ENCODE measurements around the gene TXNL1. TPM values are rescaled to one million over a fixed set of nuclear protein-coding genes. Genes with fewer than 3 reads are reported as not detected.

Gene TXNL1
- total and polyA plus RNA-seq, 2 of the 8 experiments (the other 6 are each of a cell fraction or from before 2014, with no cell fraction given): 35.1 to 85.8 TPM

- Histone ChIP-seq H4K20me1 (replicated peaks in 1 of 2; ENCODE audit: control insufficient read depth in 1 of 2, insufficient read depth in 2 of 2, low read length in 2 of 2) (peaks cover 0 to 2% of the 10 kb centered on the region in 2 experiments), H2BK120ac (replicated peaks; ENCODE audit: low read depth, low read length) (no peak overlapping the region), H4K8ac (ENCODE audit: extremely low read depth, insufficient read depth, low read length) (no peak overlapping the region), H2AK5ac (ENCODE audit: low read depth, low read length) (no peak overlapping the region), H3K14ac (ENCODE audit: insufficient read length) (no peak overlapping the region), H3K9me3 (ENCODE audit: insufficient read depth in 2 of 2, low read depth in 1 of 2, low read length in 1 of 2) (no peaks in the 10 kb centered on the region), H3K27me3 (replicated peaks in 1 of 4; ENCODE audit: control insufficient read depth in 3 of 4, extremely low read depth in 1 of 4, insufficient read depth in 3 of 4, low read length in 3 of 4) (no peaks in the 10 kb centered on the region), H3K27ac (ENCODE audit: low read depth, low read length) (no peak overlapping the region), H3K4ac (replicated peaks; ENCODE audit: insufficient read length, low read depth, low read length) (peak overlapping the region; percentile 66), H3K9ac (replicated peaks in 1 of 4; ENCODE audit: extremely low read depth in 1 of 4, low read depth in 3 of 4, low read length in 3 of 4) (no peak overlapping the region), H3K18ac (ENCODE audit: extremely low read depth, low read length) (no peak overlapping the region), H2BK15ac (ENCODE audit: low read length) (no peak overlapping the region), H4K91ac (replicated peaks; ENCODE audit: insufficient read length, low read length) (no peak overlapping the region), H2BK12ac (ENCODE audit: low read depth, low read length) (no peak overlapping the region), H3K4me2 (ENCODE audit: insufficient read depth in 1 of 2, low read depth in 2 of 2, low read length in 2 of 2) (no peak overlapping the region), H3K4me3 (ENCODE audit: extremely low read depth in 1 of 4, insufficient read depth in 2 of 4, low read depth in 3 of 4, low read length in 4 of 4) (no peak overlapping the region), H3K56ac (replicated peaks; ENCODE audit: insufficient read length, low read depth, low read length) (no peak overlapping the region), H2BK5ac (ENCODE audit: low read depth, low read length) (no peak overlapping the region), H3K79me2 (ENCODE audit: control insufficient read depth in 1 of 2, insufficient read depth in 2 of 2, low read length in 2 of 2) (peaks cover 0 to 21% of the 10 kb centered on the region in 2 experiments; a peak in 2 of 4 replicates), H3K79me1 (ENCODE audit: low read depth, low read length) (no peaks in the 10 kb centered on the region; the same call in 1 of the 2 replicates), H4K5ac (ENCODE audit: insufficient read length, low read depth, low read length) (no peak overlapping the region), H3K4me1 (replicated peaks in 1 of 4; ENCODE audit: control insufficient read depth in 3 of 4, insufficient read depth in 4 of 4, low read length in 3 of 4) (peaks cover 0 to 2% (median 0%) of the 10 kb centered on the region in 4 experiments; a peak in 1 of 7 replicates), H3K23ac (ENCODE audit: insufficient read length) (no peak overlapping the region), H2BK20ac (ENCODE audit: low read length) (no peak overlapping the region), H3K36me3 (ENCODE audit: control insufficient read depth in 2 of 4, insufficient read depth in 4 of 4, low read length in 3 of 4) (no peaks in the 10 kb centered on the region), H2AFZ (ENCODE audit: low read length) (no peak overlapping the region), H3K23me2 (ENCODE audit: low read depth, low read length) (0 out of 2 replicates have a peak, but pooled peaks cover 2% of the 10 kb centered on the region)
- CTCF ChIA-PET (ENCODE audit: partially characterized antibody): interaction anchor here (0.7 to 1.8 kb wide), 3 partner anchors 9 to 14 kb away, joined by 3 to 5 read pairs (median 4); partner anchors contain the start of gene WDR7
- FAIRE-seq (no peak), DNase-seq (ENCODE audit: low read depth in 1 of 2, low spot score in 2 of 2) (no peak)
- WGBS, 2 experiments (ENCODE audit: extremely low coverage in 1 of 2, insufficient coverage in 1 of 2, insufficient read length in 1 of 2, insufficient replicate concordance in 2 of 2, low coverage in 1 of 2, low lambda C conversion rate in 2 of 2, missing lambda C conversion rate in 1 of 2): 78% methylated on average over 5 of the region's 5 CpGs; no CpG with 5 or more reads in 1 of the 2 experiments
- POLR2A ChIA-PET (ENCODE audit: partially characterized antibody): no interaction called here
- TF ChIP-seq CHD1 (IDR thresholded peaks at IDR 0.05; ENCODE audit: low read depth, low read length): no peak
- no peak for TF ChIP-seq MAX (IDR thresholded peaks at IDR 0.05)
- no peak for TF ChIP-seq JUN (IDR thresholded peaks at IDR 0.05; ENCODE audit: low read depth, low read length)
- TF ChIP-seq POLR2A (IDR thresholded peaks at IDR 0.05; ENCODE audit: control extremely low read depth in 1 of 2, low read depth in 2 of 2, low read length in 2 of 2): no peak
- TF ChIP-seq KDM5A (IDR thresholded peaks at IDR 0.05; ENCODE audit: low read length): no peak
- no peak for TF ChIP-seq ATF3 (IDR thresholded peaks at IDR 0.05; ENCODE audit: insufficient read depth, low read depth, low read length)
- no peak for TF ChIP-seq BACH1 (IDR thresholded peaks at IDR 0.05; ENCODE audit: low read length)
- TF ChIP-seq CEBPB (IDR thresholded peaks at IDR 0.05; ENCODE audit: low read depth, low read length): no peak
- TF ChIP-seq, protein P1, sequence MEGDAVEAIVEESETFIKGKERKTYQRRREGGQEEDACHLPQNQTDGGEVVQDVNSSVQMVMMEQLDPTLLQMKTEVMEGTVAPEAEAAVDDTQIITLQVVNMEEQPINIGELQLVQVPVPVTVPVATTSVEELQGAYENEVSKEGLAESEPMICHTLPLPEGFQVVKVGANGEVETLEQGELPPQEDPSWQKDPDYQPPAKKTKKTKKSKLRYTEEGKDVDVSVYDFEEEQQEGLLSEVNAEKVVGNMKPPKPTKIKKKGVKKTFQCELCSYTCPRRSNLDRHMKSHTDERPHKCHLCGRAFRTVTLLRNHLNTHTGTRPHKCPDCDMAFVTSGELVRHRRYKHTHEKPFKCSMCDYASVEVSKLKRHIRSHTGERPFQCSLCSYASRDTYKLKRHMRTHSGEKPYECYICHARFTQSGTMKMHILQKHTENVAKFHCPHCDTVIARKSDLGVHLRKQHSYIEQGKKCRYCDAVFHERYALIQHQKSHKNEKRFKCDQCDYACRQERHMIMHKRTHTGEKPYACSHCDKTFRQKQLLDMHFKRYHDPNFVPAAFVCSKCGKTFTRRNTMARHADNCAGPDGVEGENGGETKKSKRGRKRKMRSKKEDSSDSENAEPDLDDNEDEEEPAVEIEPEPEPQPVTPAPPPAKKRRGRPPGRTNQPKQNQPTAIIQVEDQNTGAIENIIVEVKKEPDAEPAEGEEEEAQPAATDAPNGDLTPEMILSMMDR (IDR thresholded peaks at IDR 0.05; ENCODE audit: control extremely low read depth in 1 of 3, insufficient read depth in 1 of 3, low read depth in 1 of 3, low read length in 3 of 3): no peak
- no peak for TF ChIP-seq SP2 (IDR thresholded peaks at IDR 0.05; ENCODE audit: low read length)
- no peak for TF ChIP-seq RXRA (IDR thresholded peaks at IDR 0.05; ENCODE audit: insufficient read depth, low read depth, low read length)
- TF ChIP-seq HDAC6 (IDR thresholded peaks at IDR 0.05; ENCODE audit: low read depth, low read length): no peak
Measured at GRCh38 chr18:56662502-56662901, 24.1 kb upstream of the TXNL1 start.

Measured in H1 (cell line).